Measurements from ENCODE around the gene TENM4. TPM values are rescaled to one million over a fixed set of nuclear protein-coding genes. Genes with fewer than 3 reads are reported as not detected.

Gene TENM4
- polyA plus RNA-seq, 2 of the 4 experiments (the other 2 are of a cell fraction), result 0.06 to 0.31 TPM

- WGBS (ENCODE audit: missing lambda C conversion rate), result 55% methylated on average over 3 of the region's 3 CpGs
- Histone ChIP-seq H3K9me3 (no peaks in the 10 kb centered on the region), H3K4me2 (no peak overlapping the region), H3K4me1 (peaks cover 17% of the 10 kb centered on the region; the same call in 2 of the 3 replicates), H3K4me3 (no peak overlapping the region), H3K27ac (no peak overlapping the region)
- ATAC-seq (no peak), DNase-seq (ENCODE audit: low read depth in 1 of 2, low spot score in 1 of 2) (no peak), FAIRE-seq (no peak)
- ChIA-PET POLR2A (no interaction called here), CTCF (interaction anchor here (0.8 to 2.0 kb wide), 3 partner anchors 11 to 158 kb away, joined by 3 to 6 read pairs (median 4); no protein-coding TSS in a partner anchor)
- no peak for TF ChIP-seq NR3C1 (IDR thresholded peaks at IDR 0.05)
- no peak for TF ChIP-seq RCOR1 (IDR thresholded peaks at IDR 0.05; ENCODE audit: low read depth, low read length)
- TF ChIP-seq SREBF2 (IDR thresholded peaks at IDR 0.05), result no peak
- TF ChIP-seq ATOH8 (CRISPR knock-in tag; IDR thresholded peaks at IDR 0.05; ENCODE audit: low read depth), result no peak
- no peak for TF ChIP-seq RARB (CRISPR knock-in tag; IDR thresholded peaks at IDR 0.05)
- no peak for TF ChIP-seq ESRRA (IDR thresholded peaks at IDR 0.05; ENCODE audit: borderline replicate concordance, low read length)
- no peak for TF ChIP-seq FOSB (CRISPR knock-in tag; IDR thresholded peaks at IDR 0.05)
- TF ChIP-seq FOXS1 (CRISPR knock-in tag; IDR thresholded peaks at IDR 0.05), result no peak
- no peak for TF ChIP-seq NFE2L2 (conservative IDR thresholded peaks at IDR 0.05; ENCODE audit: low read length)
- no peak for TF ChIP-seq ELK1 (IDR thresholded peaks at IDR 0.05; ENCODE audit: low read depth, low read length)
- TF ChIP-seq CBX2 (IDR thresholded peaks at IDR 0.05; ENCODE audit: borderline replicate concordance, low read depth), result no peak
- TF ChIP-seq POLR2A (IDR thresholded peaks at IDR 0.05; ENCODE audit: low read length), result no peak
- TF ChIP-seq E2F6 (IDR thresholded peaks at IDR 0.05; ENCODE audit: borderline replicate concordance, low read depth), result no peak
- no peak for TF ChIP-seq HOXA7 (CRISPR knock-in tag; IDR thresholded peaks at IDR 0.05)
- no peak for TF ChIP-seq PHF8 (IDR thresholded peaks at IDR 0.05; ENCODE audit: borderline replicate concordance, low read depth)
These were observed 636.8 kb downstream of the TENM4 start for GRCh38 chr11:78803995-78804394.

GRCh38 chr11:78802058-78802761 is 638.6 kb downstream of the TENM4 start:
- ATAC-seq, result no peak
- peak overlapping the region in 1 of 2 experiments; percentile 41; a peak in 2 of 6 replicates for H3K27ac ChIP-seq
- H3K4me2 ChIP-seq, result peak overlapping the region; percentile 37; the same call in 1 of the 3 replicates
- no peaks in the 10 kb centered on the region for H3K9me3 ChIP-seq
- FAIRE-seq, result no peak
- H3K4me1 ChIP-seq, result peaks cover 17% of the 10 kb centered on the region; the same call in 2 of the 3 replicates
- no peak overlapping the region for H3K4me3 ChIP-seq
- no peak for DNase-seq (ENCODE audit: low read depth in 1 of 2, low spot score in 1 of 2)
- CTCF ChIA-PET, result interaction anchor here (1.0 to 1.5 kb wide), 3 partner anchors 13 to 298 kb away, joined by 3 to 6 read pairs (median 3); no protein-coding TSS in a partner anchor
- no peak for TF ChIP-seq MAX (IDR thresholded peaks at IDR 0.05)
- no peak for TF ChIP-seq KDM5A (IDR thresholded peaks at IDR 0.05)
- no peak for TF ChIP-seq BHLHE40 (IDR thresholded peaks at IDR 0.05; ENCODE audit: low read depth, low read length)
- no peak for TF ChIP-seq ATOH8 (CRISPR knock-in tag; IDR thresholded peaks at IDR 0.05; ENCODE audit: low read depth)
- no peak for TF ChIP-seq GATA3 (IDR thresholded peaks at IDR 0.05; ENCODE audit: borderline replicate concordance)
- TF ChIP-seq TP53 (CRISPR knock-in tag; IDR thresholded peaks at IDR 0.05), result no peak
- no peak for TF ChIP-seq E2F6 (IDR thresholded peaks at IDR 0.05; ENCODE audit: borderline replicate concordance, low read depth)
- no peak for TF ChIP-seq RNF2 (IDR thresholded peaks at IDR 0.05; ENCODE audit: borderline replicate concordance, low read depth)
- TF ChIP-seq RCOR1 (IDR thresholded peaks at IDR 0.05; ENCODE audit: low read depth, low read length), result no peak
- no peak for TF ChIP-seq HEYL (CRISPR knock-in tag; IDR thresholded peaks at IDR 0.05)
- TF ChIP-seq HOXB13 (CRISPR knock-in tag; IDR thresholded peaks at IDR 0.05; ENCODE audit: low read depth), result no peak
- no peak for TF ChIP-seq CBX2 (IDR thresholded peaks at IDR 0.05; ENCODE audit: borderline replicate concordance, low read depth)
- no peak for TF ChIP-seq EHMT2 (IDR thresholded peaks at IDR 0.05; ENCODE audit: low read depth)
- no peak for TF ChIP-seq CEBPB (IDR thresholded peaks at IDR 0.05)
- TF ChIP-seq CHD2 (IDR thresholded peaks at IDR 0.05; ENCODE audit: low read length, partially characterized antibody), result no peak
- no peak for TF ChIP-seq MAFK (IDR thresholded peaks at IDR 0.05; ENCODE audit: partially characterized antibody)
- no peak for TF ChIP-seq HDAC2 (IDR thresholded peaks at IDR 0.05)
- no peak for TF ChIP-seq RFX5 (IDR thresholded peaks at IDR 0.05)
- TF ChIP-seq FOXS1 (CRISPR knock-in tag; IDR thresholded peaks at IDR 0.05), result no peak
- no peak for TF ChIP-seq POLR2AphosphoS2 (conservative IDR thresholded peaks at IDR 0.05; ENCODE audit: low read length)
- POLR2A ChIA-PET, result no interaction called here
- 63% methylated on average over 11 of the region's 11 CpGs for WGBS (ENCODE audit: missing lambda C conversion rate)
